ENCODE data around the gene OTUB1. TPM values are rescaled to one million over a fixed set of nuclear protein-coding genes. Genes with fewer than 3 reads are reported as not detected.

Gene OTUB1
- total and polyA plus RNA-seq, 2 of the 4 experiments (the other 2 are of a cell fraction), result 69.0 to 168 TPM

- dilution Hi-C loops (cut with HindIII; ENCODE audit: low sequenced_read_pairs, unreplicated experiment), result no loop called here
- Histone ChIP-seq H3K9ac (ENCODE audit: low read depth, low read length) (no peak overlapping the region), H2BK15ac (ENCODE audit: low read depth, low read length) (no peak overlapping the region), H3K4me1 (ENCODE audit: control insufficient read depth, insufficient read depth, low read length) (peaks cover 10% of the 10 kb centered on the region), H2BK120ac (ENCODE audit: low read depth, low read length) (no peak overlapping the region), H3K18ac (ENCODE audit: low read depth, low read length) (no peak overlapping the region), H3K4me3 (ENCODE audit: insufficient read depth, low read depth, low read length) (no peak overlapping the region), H3K9me3 (ENCODE audit: control insufficient read depth, insufficient read depth, low read length) (no peaks in the 10 kb centered on the region), H2BK20ac (ENCODE audit: low read depth, low read length) (no peak overlapping the region), H3K4ac (ENCODE audit: low read depth, low read length) (no peak overlapping the region), H3K27ac (ENCODE audit: insufficient read depth, low read length) (no peak overlapping the region), H3K79me1 (ENCODE audit: low read depth in 1 of 2, low read length in 2 of 2) (no peaks in the 10 kb centered on the region), H2BK5ac (ENCODE audit: low read depth, low read length, poor library complexity, severe bottlenecking) (no peak overlapping the region), H3K56ac (ENCODE audit: extremely low read depth, insufficient read depth, low read length) (no peak overlapping the region), H3K23ac (ENCODE audit: low read depth, low read length) (no peak overlapping the region), H2AK5ac (ENCODE audit: low read depth, low read length) (no peak overlapping the region), H4K20me1 (ENCODE audit: insufficient read depth, low read length) (no peaks in the 10 kb centered on the region), H3K14ac (replicated peaks; ENCODE audit: low read depth, low read length) (no peak overlapping the region), H4K5ac (ENCODE audit: low read depth, low read length) (no peak overlapping the region), H4K8ac (ENCODE audit: low read depth in 2 of 2, low read length in 2 of 2) (no peak overlapping the region), H3K27me3 (ENCODE audit: control insufficient read depth, insufficient read depth, low read length) (no peaks in the 10 kb centered on the region), H3K4me2 (ENCODE audit: low read depth, low read length) (no peak overlapping the region), H2AFZ (replicated peaks; ENCODE audit: low read length, poor library complexity) (no peak overlapping the region), H3K9me1 (ENCODE audit: insufficient read depth, low read length) (no peaks in the 10 kb centered on the region), H3K36me3 (ENCODE audit: control insufficient read depth, insufficient read depth, low read length) (no peaks in the 10 kb centered on the region), H4K91ac (ENCODE audit: insufficient read depth, low read depth, low read length) (no peak overlapping the region), H2AK9ac (replicated peaks; ENCODE audit: low read depth, low read length, poor library complexity) (no peak overlapping the region)
- in situ Hi-C loops (cut with MboI; ENCODE audit: low sequenced_read_pairs), result no loop called here
- no TSS peak for BruUV-seq (replicated peaks)
- DNase-seq, result no peak
- ChIA-PET CTCF (no interaction called here), POLR2A (ENCODE audit: unreplicated experiment) (no interaction called here)
- intact Hi-C loops (cut with micrococcal nuclease), result loop anchor here (10.0 kb wide), 1 partner anchor 296 kb away; the partner anchor contains the start of genes CATSPERZ and ESRRA
- no peak for ATAC-seq (ENCODE audit: low read depth)
- WGBS, 2 experiments (ENCODE audit: extremely low coverage in 2 of 2, insufficient read length in 1 of 2), result 90% methylated on average over 3 of the region's 18 CpGs; no CpG with 5 or more reads in 1 of the 2 experiments
- TF ChIP-seq CHD1 (IDR thresholded peaks at IDR 0.05; ENCODE audit: low read depth, low read length) (no peak), CTCF (conservative IDR thresholded peaks at IDR 0.05; ENCODE audit: low read depth, low read length) (no peak), RAD21 (IDR thresholded peaks at IDR 0.05; ENCODE audit: low read length) (no peak)
Observed at GRCh38 chr11:64008914-64009633, 22.8 kb downstream of the OTUB1 start.
